Dedifferentiated amniotic fluid mesenchymal stem cell (primary cell): ENCODE results near the gene TRMT10B.
A peak's percentile ranks its signal among the peaks of the same experiment; 100 is the strongest.
"Not testable (repeated sequence)": the region's sequence is repeated elsewhere in the genome, so short reads cannot be mapped to it uniquely, and the experiment has no call there.

Experiments used
- DNase-seq: peaks from one replicate; pipeline ENCODE4 v3.0.0-alpha.2; 2016; ENCODE audit errors: extremely low spot score

TRMT10B gene

DNA sequence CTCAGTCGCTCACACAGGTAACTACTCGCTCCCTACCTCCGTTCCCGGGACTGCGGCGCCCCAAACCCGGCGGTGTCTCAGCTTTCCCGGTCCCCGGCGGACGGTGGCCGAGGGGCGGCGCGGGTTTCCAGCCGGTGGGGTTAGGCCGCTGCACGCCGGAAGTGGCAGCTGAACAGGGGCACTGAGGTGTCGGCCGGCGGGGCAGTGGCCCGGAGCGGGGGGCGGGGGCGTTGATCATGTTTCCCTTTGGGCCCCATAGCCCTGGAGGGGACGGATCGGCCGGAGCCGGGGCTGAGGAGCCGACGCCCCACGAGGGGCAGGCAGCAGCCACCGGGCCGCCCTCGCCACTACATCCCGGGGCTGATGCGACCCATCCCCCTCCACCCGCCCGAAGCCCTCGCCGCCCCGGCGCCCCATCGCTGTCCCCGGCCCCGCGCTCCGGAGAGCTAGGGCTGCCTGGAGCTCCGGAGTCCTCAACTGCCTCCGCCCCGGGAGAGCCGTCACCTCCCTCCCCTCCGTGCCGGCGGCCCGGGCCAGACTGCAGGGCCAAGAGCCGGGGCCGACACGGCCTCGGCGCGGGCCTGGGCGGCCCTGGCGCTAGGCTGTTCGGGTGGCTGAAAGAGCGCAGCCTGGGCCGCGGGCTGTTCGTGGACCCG, 47.2 kb downstream of the TRMT10B start, which contains the start of gene DCAF10:
DCAF10 (plus strand) TSS at position 167 of the 656 bp plus-strand sequence; CDS start at position 237, 70 bp downstream.
- DNase-seq: peak; percentile 78

DNA sequence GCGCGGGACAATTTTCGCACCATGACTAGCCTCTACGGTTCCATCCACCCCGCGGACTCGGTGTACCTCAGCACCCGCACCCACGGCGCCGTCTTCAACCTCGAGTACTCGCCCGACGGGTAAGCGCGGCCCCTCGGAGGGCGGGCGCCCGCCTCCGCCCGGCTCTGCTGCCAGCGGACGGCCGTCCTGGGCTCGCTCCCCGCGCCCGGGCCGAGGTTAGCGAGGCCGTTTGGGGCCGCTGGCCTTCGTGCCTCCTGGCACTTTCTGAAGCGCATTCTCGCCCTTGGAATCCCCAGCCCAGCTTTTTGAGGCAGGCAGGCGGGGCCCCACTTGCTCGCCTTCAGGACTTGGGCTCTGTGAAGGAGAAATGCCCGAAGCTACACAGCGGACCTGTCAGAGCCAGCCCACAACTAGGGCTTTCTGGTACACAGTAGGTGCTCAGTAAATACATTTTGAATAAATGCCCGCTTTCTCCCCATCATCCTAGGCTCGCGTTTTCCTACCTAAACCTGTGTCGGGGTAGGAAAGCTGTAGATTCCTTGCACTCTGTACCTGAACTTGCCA, 47.8 kb downstream of the TRMT10B start:
- no peak for DNase-seq

DNA sequence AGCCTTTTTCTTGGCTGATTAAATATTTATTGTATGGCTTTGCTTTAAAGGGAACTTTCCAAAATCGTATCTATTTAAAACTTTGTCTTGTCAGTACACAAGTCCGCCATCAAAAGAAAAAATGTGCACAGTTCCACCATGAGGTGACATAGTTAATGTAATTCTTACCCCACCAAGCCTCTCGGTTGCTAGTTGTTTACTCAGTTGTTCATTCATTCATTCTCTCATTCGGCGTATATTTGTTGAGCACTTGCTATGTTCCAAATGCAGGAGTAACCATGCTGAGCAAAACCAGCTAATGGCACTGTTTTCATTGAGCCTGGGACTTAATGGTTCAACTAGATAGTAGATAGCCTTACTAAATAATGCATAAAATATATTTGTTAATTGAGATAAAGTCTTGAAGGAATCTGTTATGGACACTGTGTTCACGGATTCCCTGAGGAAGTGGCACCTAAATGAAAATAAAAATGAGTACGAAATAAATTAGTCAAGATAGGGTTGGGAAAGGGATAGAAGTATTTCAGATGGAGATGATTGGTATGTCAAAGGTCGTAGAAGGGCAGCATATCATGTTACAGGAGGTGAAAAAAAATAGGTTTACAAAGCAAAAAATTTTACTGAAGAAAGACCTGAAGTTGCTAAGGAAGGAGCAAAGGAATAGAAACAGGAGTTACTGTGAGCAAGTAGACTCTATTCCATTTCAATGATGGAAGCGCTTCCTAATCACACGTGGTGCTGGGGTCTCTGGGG, 48.5 kb downstream of the TRMT10B start:
- no peak for DNase-seq

DNA sequence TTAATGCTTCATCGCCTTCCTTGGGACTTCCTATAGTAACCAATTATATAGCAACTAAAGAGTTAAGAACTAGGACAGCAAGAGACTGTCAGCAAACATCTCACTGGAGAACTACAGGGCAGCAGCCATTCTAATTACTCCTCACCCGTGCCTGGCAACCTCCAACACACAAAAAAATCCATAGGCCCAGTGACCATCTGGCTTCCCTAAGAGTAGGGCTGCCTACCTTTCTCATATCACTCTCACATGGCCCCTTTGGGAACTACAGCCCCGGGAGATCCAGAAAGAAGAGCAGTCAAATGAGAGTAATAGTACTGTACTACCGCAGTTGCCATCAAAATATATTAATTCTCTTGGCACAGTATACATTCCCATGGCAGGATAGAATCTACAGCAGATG, 52.7 kb downstream of the TRMT10B start:
- DNase-seq: no peak

DNA sequence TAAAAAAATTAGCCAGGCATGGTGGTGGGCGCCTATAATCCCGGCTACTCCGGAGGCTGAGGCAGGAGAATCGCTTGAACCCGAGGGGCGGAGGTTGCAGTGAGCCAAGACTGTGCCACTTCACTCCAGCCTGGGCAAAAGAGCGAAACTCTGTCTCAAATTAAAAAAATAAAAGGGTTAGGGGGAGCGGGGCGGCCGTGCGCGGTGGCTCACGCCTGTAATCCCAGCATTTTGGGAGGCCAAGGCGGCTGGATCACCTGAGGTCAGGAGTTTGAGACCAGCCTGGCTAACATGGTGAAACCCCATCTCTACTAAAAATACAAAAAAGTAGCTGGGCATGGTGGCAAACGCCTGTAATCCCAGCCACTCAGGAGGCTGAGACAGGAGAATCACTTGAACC, 56.1 kb downstream of the TRMT10B start:
- not testable (repeated sequence) for DNase-seq

DNA sequence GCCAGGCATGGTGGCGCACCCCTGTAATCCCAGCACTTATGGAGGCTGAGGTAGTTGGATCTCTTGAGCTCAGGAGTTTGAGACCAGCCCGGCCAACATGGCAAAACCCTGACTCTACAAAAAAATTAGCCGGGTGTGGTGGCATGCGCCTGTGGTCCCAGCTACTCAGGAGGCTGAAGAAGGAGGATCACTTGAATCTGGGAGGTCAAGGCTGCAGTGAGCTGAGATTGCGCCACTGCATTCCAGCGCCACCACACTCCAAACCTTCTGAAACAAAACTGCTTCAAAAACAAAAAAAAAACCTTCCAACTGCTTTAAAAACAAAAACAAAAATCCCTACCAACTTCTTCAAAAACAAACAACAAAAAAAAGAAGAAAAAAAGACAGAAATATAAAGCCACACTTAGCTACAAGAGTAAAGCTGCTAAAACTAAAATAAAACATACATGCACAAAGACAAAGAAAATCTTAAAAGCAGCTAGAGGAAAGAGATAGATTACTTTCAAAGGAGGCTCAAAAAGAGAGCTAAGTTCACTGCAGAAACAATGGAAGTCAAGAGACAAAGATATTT, 58.4 kb downstream of the TRMT10B start:
- no peak for DNase-seq

DNA sequence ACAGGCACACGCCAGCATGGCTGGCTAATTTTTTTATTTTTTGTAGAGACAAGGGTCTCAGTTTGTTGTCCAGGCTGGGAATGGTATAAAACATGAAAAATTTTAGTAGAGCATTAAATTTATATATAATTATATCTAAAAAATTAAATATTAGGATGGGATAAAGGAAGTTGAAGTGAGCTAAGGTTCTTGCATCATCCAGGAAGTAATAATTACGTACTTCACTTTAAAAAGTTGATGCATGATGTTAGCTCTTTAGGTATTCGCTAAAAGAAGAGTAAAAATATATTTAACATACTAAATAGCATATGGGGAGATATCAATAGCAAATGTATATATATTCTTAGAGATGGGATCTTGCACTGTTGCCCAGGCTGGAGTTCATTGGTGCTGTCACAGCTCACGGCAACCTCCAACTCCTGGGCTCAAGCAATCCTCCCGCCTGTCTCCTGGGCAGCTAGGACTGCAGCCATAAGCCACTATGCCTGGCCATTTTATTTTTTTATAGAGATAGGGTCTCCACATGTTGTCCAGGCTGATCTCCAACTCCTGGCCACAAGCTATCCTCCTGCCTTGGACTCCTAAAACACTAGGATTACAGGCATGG, 59.3 kb downstream of the TRMT10B start:
- DNase-seq: no peak

DNA sequence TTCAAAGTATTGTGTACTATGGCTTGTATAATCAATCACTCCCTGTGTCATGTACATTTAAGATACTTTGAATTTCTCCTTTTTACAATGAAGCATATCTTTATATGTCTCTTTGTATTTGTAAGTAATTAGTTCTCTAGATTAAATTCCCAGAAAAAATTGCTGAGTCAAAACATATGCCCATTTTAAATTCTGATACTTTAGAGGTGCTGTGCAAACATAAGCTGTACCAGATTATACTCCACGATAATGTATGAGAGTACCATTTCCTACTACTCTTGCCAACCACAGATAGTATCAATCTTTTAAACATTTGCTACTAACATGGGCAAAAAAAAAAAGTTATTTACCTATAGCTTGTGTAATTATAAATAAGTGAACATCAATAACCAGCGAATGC, 65.2 kb downstream of the TRMT10B start:
- no peak for DNase-seq

DNA sequence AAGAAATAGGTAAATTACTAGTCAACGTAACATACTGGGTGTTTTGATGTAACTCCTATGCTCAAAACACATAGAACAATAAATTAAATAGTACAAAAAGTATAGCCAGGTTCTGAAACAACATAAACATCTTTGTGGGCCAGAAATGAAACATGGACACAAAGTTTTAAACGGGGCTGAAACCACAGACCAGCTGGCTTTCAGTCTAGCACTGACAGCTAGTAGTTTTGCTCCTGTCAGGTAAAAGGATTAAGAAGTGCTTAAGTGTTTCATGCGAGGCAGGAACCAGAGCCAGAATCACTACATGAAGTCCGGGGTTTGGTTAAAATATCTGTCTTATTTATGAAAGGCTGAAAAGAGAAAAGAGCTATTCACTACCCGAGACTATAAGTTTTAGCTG, 66.5 kb downstream of the TRMT10B start:
- DNase-seq: no peak

DNA sequence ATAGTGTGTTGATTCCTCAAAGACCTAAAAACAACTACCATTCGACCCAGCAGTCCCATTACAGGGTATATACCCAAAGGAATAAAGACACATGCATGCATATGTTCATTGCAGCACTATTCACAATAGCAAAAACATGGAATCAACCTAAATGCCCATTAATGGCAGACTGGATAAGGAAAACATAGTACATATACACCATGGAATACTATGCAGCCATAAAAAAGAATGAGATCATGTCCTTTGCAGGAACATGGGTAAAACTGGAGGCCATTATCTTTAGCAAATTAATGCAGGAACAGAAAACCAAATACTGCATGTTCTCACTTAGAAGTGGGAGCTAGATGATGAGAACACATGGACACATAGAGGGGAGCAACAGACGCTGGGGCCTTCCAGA, 71.6 kb downstream of the TRMT10B start:
- not testable (repeated sequence) for DNase-seq

DNA sequence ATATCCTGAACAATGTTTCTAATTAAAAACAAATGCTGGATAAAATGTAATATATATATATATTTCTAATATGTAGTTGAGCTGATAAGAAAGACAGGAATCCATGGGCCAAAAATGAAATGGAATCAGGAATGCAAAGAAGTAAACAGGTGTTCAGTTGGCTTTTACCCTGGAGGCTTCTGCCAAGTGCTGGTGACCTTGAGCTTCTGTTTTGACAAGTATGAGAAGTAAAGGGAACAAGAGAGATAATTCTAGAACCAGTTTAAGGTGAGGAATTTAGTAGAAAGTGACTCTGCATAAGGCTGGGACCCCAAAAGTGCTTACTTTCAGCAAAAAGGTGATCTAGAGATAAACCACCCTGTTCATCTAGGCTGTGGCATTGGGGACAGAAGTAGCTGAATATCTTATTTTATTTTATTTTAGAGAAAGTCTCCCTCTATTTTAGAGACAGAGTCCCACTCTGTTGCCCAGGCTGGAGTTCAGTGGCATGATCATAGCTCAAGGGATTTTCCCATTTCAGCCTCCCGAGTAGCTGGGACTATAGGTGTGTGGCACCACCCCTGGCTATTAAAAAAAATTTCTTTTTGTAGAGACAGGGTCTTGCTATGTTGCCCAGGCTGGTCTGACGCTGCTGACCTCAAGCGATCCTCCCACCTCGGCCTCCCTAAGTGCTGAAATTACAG, 74.0 kb downstream of the TRMT10B start:
- DNase-seq: no peak
